Measurements from ENCODE around the gene PRTG.

PRTG gene

GRCh38 chr15:55618387-55618786 lies 124.6 kb downstream of the PRTG start:
- Histone ChIP-seq H3K14ac (ENCODE audit: low read length in 2 of 2) (no peak overlapping the region), H2AK5ac (ENCODE audit: low read length, severe bottlenecking) (no peak overlapping the region), H3K4me2 (ENCODE audit: low read length, poor library complexity, severe bottlenecking) (no peak overlapping the region), H3K79me1 (replicated peaks; ENCODE audit: low read length, poor library complexity, severe bottlenecking) (no peaks in the 10 kb centered on the region), H3K18ac (ENCODE audit: low read depth in 1 of 2, low read length in 2 of 2) (no peak overlapping the region), H3K9me3 (ENCODE audit: control insufficient read depth, low read length) (no peaks in the 10 kb centered on the region), H3K27me3 (ENCODE audit: control insufficient read depth in 1 of 2, insufficient read depth in 1 of 2, low read length in 2 of 2) (no peaks in the 10 kb centered on the region), H2BK12ac (ENCODE audit: low read length in 2 of 2) (no peak overlapping the region), H3K23ac (ENCODE audit: low read length in 2 of 2) (no peak overlapping the region), H2BK120ac (ENCODE audit: low read depth, low read length) (no peak overlapping the region), H3K9ac (ENCODE audit: low read length) (no peak overlapping the region), H4K8ac (ENCODE audit: low read length) (no peak overlapping the region), H3K4me1 (ENCODE audit: control insufficient read depth, insufficient read depth, low read depth, low read length) (no peaks in the 10 kb centered on the region), H3K27ac (ENCODE audit: low read length, poor library complexity, severe bottlenecking) (no peak overlapping the region), H3K4ac (ENCODE audit: low read depth in 1 of 2, low read length in 2 of 2) (no peak overlapping the region), H2BK15ac (ENCODE audit: low read depth, poor library complexity, severe bottlenecking) (no peak overlapping the region), H3K36me3 (ENCODE audit: control insufficient read depth in 1 of 2, insufficient read depth in 2 of 2, low read depth in 1 of 2, low read length in 2 of 2) (no peaks in the 10 kb centered on the region), H4K91ac (ENCODE audit: low read length) (no peak overlapping the region), H2BK5ac (ENCODE audit: low read depth, low read length, poor library complexity, severe bottlenecking) (no peak overlapping the region), H2AFZ (ENCODE audit: low read depth, low read length) (no peak overlapping the region), H3K4me3 (ENCODE audit: insufficient read depth in 1 of 2, low read depth in 1 of 2, low read length in 2 of 2) (no peak overlapping the region)
- DNase-seq: no peak
- WGBS: 100% methylated on average over 1 of the region's 4 CpGs

GRCh38 chr15:55615445-55615844 lies 127.5 kb downstream of the PRTG start:
- Histone ChIP-seq H3K18ac (ENCODE audit: low read depth in 1 of 2, low read length in 2 of 2) (no peak overlapping the region), H3K14ac (ENCODE audit: low read length in 2 of 2) (no peak overlapping the region)
- WGBS: 92% methylated on average over 1 of the region's 1 CpG

GRCh38 chr15:55613727-55614126 lies 129.2 kb downstream of the PRTG start:
- H2BK15ac ChIP-seq (ENCODE audit: low read depth, poor library complexity, severe bottlenecking): no peak overlapping the region
- 98% methylated on average over 4 of the region's 4 CpGs for WGBS
- H3K14ac ChIP-seq (ENCODE audit: low read length in 2 of 2): no peak overlapping the region
- H2AK5ac ChIP-seq (ENCODE audit: low read length, severe bottlenecking): no peak overlapping the region
- H3K27ac ChIP-seq (ENCODE audit: low read length, poor library complexity, severe bottlenecking): no peak overlapping the region
- H3K4me3 ChIP-seq (ENCODE audit: insufficient read depth in 1 of 2, low read depth in 1 of 2, low read length in 2 of 2): no peak overlapping the region
- H2BK5ac ChIP-seq (ENCODE audit: low read depth, low read length, poor library complexity, severe bottlenecking): no peak overlapping the region
- no peak overlapping the region for H2BK120ac ChIP-seq (ENCODE audit: low read depth, low read length)
- no peak overlapping the region for H4K8ac ChIP-seq (ENCODE audit: low read length)
- no peaks in the 10 kb centered on the region for H3K4me1 ChIP-seq (ENCODE audit: control insufficient read depth, insufficient read depth, low read depth, low read length)
- H3K23ac ChIP-seq (ENCODE audit: low read length in 2 of 2): no peak overlapping the region
- H3K9ac ChIP-seq (ENCODE audit: low read length): no peak overlapping the region
- H3K18ac ChIP-seq (ENCODE audit: low read depth in 1 of 2, low read length in 2 of 2): no peak overlapping the region
- H3K27me3 ChIP-seq (ENCODE audit: control insufficient read depth in 1 of 2, insufficient read depth in 1 of 2, low read length in 2 of 2): no peaks in the 10 kb centered on the region
- no peak overlapping the region for H3K4me2 ChIP-seq (ENCODE audit: low read length, poor library complexity, severe bottlenecking)
- H3K79me1 ChIP-seq (replicated peaks; ENCODE audit: low read length, poor library complexity, severe bottlenecking): no peaks in the 10 kb centered on the region
- H2AFZ ChIP-seq (ENCODE audit: low read depth, low read length): no peak overlapping the region
- H4K91ac ChIP-seq (ENCODE audit: low read length): no peak overlapping the region
- no peak for DNase-seq
- H3K9me3 ChIP-seq (ENCODE audit: control insufficient read depth, low read length): no peaks in the 10 kb centered on the region
- H3K4ac ChIP-seq (ENCODE audit: low read depth in 1 of 2, low read length in 2 of 2): no peak overlapping the region
- no peaks in the 10 kb centered on the region for H3K36me3 ChIP-seq (ENCODE audit: control insufficient read depth in 1 of 2, insufficient read depth in 2 of 2, low read depth in 1 of 2, low read length in 2 of 2)
- no peak overlapping the region for H2BK12ac ChIP-seq (ENCODE audit: low read length in 2 of 2)

More at GRCh38 chr15:55615445-55615844, 127.5 kb downstream of the PRTG start:
- H3K27me3 ChIP-seq (ENCODE audit: control insufficient read depth in 1 of 2, insufficient read depth in 1 of 2, low read length in 2 of 2): no peaks in the 10 kb centered on the region
- no peaks in the 10 kb centered on the region for H3K79me1 ChIP-seq (replicated peaks; ENCODE audit: low read length, poor library complexity, severe bottlenecking)
- no peak overlapping the region for H4K8ac ChIP-seq (ENCODE audit: low read length)
- DNase-seq: no peak
- H2BK5ac ChIP-seq (ENCODE audit: low read depth, low read length, poor library complexity, severe bottlenecking): no peak overlapping the region
- H3K23ac ChIP-seq (ENCODE audit: low read length in 2 of 2): no peak overlapping the region
- no peak overlapping the region for H2AFZ ChIP-seq (ENCODE audit: low read depth, low read length)
- no peaks in the 10 kb centered on the region for H3K4me1 ChIP-seq (ENCODE audit: control insufficient read depth, insufficient read depth, low read depth, low read length)
- no peak overlapping the region for H3K9ac ChIP-seq (ENCODE audit: low read length)
- no peak overlapping the region for H2BK15ac ChIP-seq (ENCODE audit: low read depth, poor library complexity, severe bottlenecking)
- no peak overlapping the region for H3K4ac ChIP-seq (ENCODE audit: low read depth in 1 of 2, low read length in 2 of 2)
- H3K4me3 ChIP-seq (ENCODE audit: insufficient read depth in 1 of 2, low read depth in 1 of 2, low read length in 2 of 2): no peak overlapping the region
- no peaks in the 10 kb centered on the region for H3K9me3 ChIP-seq (ENCODE audit: control insufficient read depth, low read length)
- H4K91ac ChIP-seq (ENCODE audit: low read length): no peak overlapping the region
- H2BK12ac ChIP-seq (ENCODE audit: low read length in 2 of 2): no peak overlapping the region
- H2AK5ac ChIP-seq (ENCODE audit: low read length, severe bottlenecking): no peak overlapping the region
- H3K4me2 ChIP-seq (ENCODE audit: low read length, poor library complexity, severe bottlenecking): no peak overlapping the region
- H2BK120ac ChIP-seq (ENCODE audit: low read depth, low read length): no peak overlapping the region
- H3K27ac ChIP-seq (ENCODE audit: low read length, poor library complexity, severe bottlenecking): no peak overlapping the region
- no peaks in the 10 kb centered on the region for H3K36me3 ChIP-seq (ENCODE audit: control insufficient read depth in 1 of 2, insufficient read depth in 2 of 2, low read depth in 1 of 2, low read length in 2 of 2)

- Histone ChIP-seq H3K4ac (ENCODE audit: low read depth in 1 of 2, low read length in 2 of 2) (no peak overlapping the region), H2BK15ac (ENCODE audit: low read depth, poor library complexity, severe bottlenecking) (no peak overlapping the region), H2BK12ac (ENCODE audit: low read length in 2 of 2) (no peak overlapping the region), H2AK5ac (ENCODE audit: low read length, severe bottlenecking) (no peak overlapping the region), H2BK120ac (ENCODE audit: low read depth, low read length) (no peak overlapping the region), H3K4me2 (ENCODE audit: low read length, poor library complexity, severe bottlenecking) (no peak overlapping the region), H2AFZ (ENCODE audit: low read depth, low read length) (no peak overlapping the region), H3K14ac (ENCODE audit: low read length in 2 of 2) (no peak overlapping the region), H3K36me3 (ENCODE audit: control insufficient read depth in 1 of 2, insufficient read depth in 2 of 2, low read depth in 1 of 2, low read length in 2 of 2) (no peaks in the 10 kb centered on the region), H3K9ac (ENCODE audit: low read length) (no peak overlapping the region), H3K79me1 (replicated peaks; ENCODE audit: low read length, poor library complexity, severe bottlenecking) (no peaks in the 10 kb centered on the region), H4K8ac (ENCODE audit: low read length) (no peak overlapping the region), H3K27ac (ENCODE audit: low read length, poor library complexity, severe bottlenecking) (no peak overlapping the region), H2BK5ac (ENCODE audit: low read depth, low read length, poor library complexity, severe bottlenecking) (no peak overlapping the region), H3K23ac (ENCODE audit: low read length in 2 of 2) (no peak overlapping the region), H3K27me3 (ENCODE audit: control insufficient read depth in 1 of 2, insufficient read depth in 1 of 2, low read length in 2 of 2) (no peaks in the 10 kb centered on the region), H4K91ac (ENCODE audit: low read length) (no peak overlapping the region), H3K9me3 (ENCODE audit: control insufficient read depth, low read length) (peaks cover 7% of the 10 kb centered on the region), H3K18ac (ENCODE audit: low read depth in 1 of 2, low read length in 2 of 2) (no peak overlapping the region), H3K4me1 (ENCODE audit: control insufficient read depth, insufficient read depth, low read depth, low read length) (no peaks in the 10 kb centered on the region), H3K4me3 (ENCODE audit: insufficient read depth in 1 of 2, low read depth in 1 of 2, low read length in 2 of 2) (no peak overlapping the region)
- DNase-seq: no peak
- 98% methylated on average over 4 of the region's 5 CpGs for WGBS
These were observed 136.7 kb downstream of the PRTG start for GRCh38 chr15:55606214-55606613.

Measured in mesenchymal stem cell (in vitro differentiated cells and primary cell).